GM12878 (cell line): ENCODE data around the gene DENND1C.

Source experiments
- CTCF ChIP-seq, 3 experiments: IDR thresholded peaks in 2 of 3; conservative IDR thresholded peaks in 1 of 3; 2 replicates each; pipeline ENCODE4 v1.5.1; 2011; ENCODE audit warnings: low read depth in 3 of 3, low read length in 3 of 3, mild to moderate bottlenecking in 3 of 3, control low read depth in 2 of 3, moderate library complexity in 2 of 3, inconsistent platforms in 1 of 3, mixed read lengths in 1 of 3; ENCODE audit not compliant: control insufficient read depth in 2 of 3, insufficient read depth in 1 of 3; ENCODE audit errors: extremely low read depth in 1 of 3
- EZH2 ChIP-seq: IDR thresholded peaks from 2 replicates; pipeline ENCODE4 v1.6.1; 2012; ENCODE audit warnings: low read depth, mild to moderate bottlenecking, control low read depth, inconsistent platforms, low read length, borderline replicate concordance; ENCODE audit not compliant: control insufficient read depth
- GABPA ChIP-seq: IDR thresholded peaks from 2 replicates; pipeline ENCODE4 v1.6.1; 2014; ENCODE audit warnings: antibody characterized with exemption, low read depth, mild to moderate bottlenecking, inconsistent platforms
- LARP7 ChIP-seq: fragments of 450-650 bp; IDR thresholded peaks from 2 replicates; pipeline ENCODE4 v1.6.1; 2017; ENCODE audit warnings: mild to moderate bottlenecking
- MYC ChIP-seq: IDR thresholded peaks from 2 replicates; pipeline ENCODE4 v1.6.1; 2011; ENCODE audit warnings: mild to moderate bottlenecking, low read length, moderate library complexity, inconsistent platforms; ENCODE audit not compliant: insufficient read depth, insufficient replicate concordance, insufficient read length, severe bottlenecking
- POLR2A ChIP-seq: IDR thresholded peaks from 2 replicates; pipeline ENCODE4 v1.6.1; 2011; ENCODE audit warnings: low read depth, mild to moderate bottlenecking, low read length
- TAF1 ChIP-seq: IDR thresholded peaks from 2 replicates; pipeline ENCODE4 v1.6.1; 2011; ENCODE audit warnings: mild to moderate bottlenecking, low read depth, low read length, borderline replicate concordance
- ZNF592 ChIP-seq: fragments of 450-650 bp; IDR thresholded peaks from 2 replicates; pipeline ENCODE4 v1.6.1; 2017; ENCODE audit warnings: mild to moderate bottlenecking, moderate library complexity

- TF ChIP-seq GABPA = no peak
- no peak for TF ChIP-seq POLR2A
- no peak for TF ChIP-seq MYC
- TF ChIP-seq ZNF592 = no peak
- no peak for TF ChIP-seq CTCF (IDR thresholded peaks at IDR 0.05 in 2 of 3, conservative IDR thresholded peaks at IDR 0.05 in 1 of 3; ENCODE audit: control insufficient read depth in 2 of 3, extremely low read depth in 1 of 3, insufficient read depth in 1 of 3, low read depth in 3 of 3, low read length in 3 of 3)
- TF ChIP-seq EZH2 = no peak
- no peak for TF ChIP-seq TAF1
- TF ChIP-seq LARP7 = no peak
Observed at GRCh38 chr19:6514926-6515544, 33.4 kb upstream of the DENND1C start.
